Eye (tissue), 1 donor: ENCODE data around the gene ADRA2A.

Source experiments
- DNase-seq: peaks from one replicate; pipeline ENCODE4 v3.0.0-alpha.2; 2015

ADRA2A gene

GRCh38 chr10:111076682-111077478 lies at the start of gene ADRA2A:
ADRA2A (plus strand) TSS chr10:111077029; CDS start chr10:111077997, 968 bp downstream.
- DNase-seq: peak; percentile 89

GRCh38 chr10:111030042-111030750 lies 46.6 kb upstream of the ADRA2A start:
- DNase-seq: no peak

GRCh38 chr10:111034598-111035310 lies 42.1 kb upstream of the ADRA2A start:
- DNase-seq: no peak

- DNase-seq: no peak
Measured at GRCh38 chr10:111035542-111035941, 41.3 kb upstream of the ADRA2A start.

GRCh38 chr10:111037858-111038257 lies 39.0 kb upstream of the ADRA2A start:
- no peak for DNase-seq

- DNase-seq: no peak
Measured at GRCh38 chr10:111039522-111039921, 37.3 kb upstream of the ADRA2A start.

GRCh38 chr10:111057006-111057405 lies 19.8 kb upstream of the ADRA2A start:
- DNase-seq: no peak

GRCh38 chr10:111063471-111063870 lies 13.4 kb upstream of the ADRA2A start:
- DNase-seq: no peak

- no peak for DNase-seq
Measured at GRCh38 chr10:111072232-111072631, 4.6 kb upstream of the ADRA2A start.

- DNase-seq: no peak
Measured at GRCh38 chr10:111075577-111076185, 1.1 kb upstream of the ADRA2A start.

- peak; percentile 93 for DNase-seq
Measured at GRCh38 chr10:111076191-111076681, 593 bp upstream of the ADRA2A start.

- peak; percentile 52 for DNase-seq
Measured at GRCh38 chr10:111077479-111077784, 603 bp downstream of the ADRA2A start.

GRCh38 chr10:111077785-111078504 lies 1.1 kb downstream of the ADRA2A start:
- DNase-seq: peak; percentile 66

GRCh38 chr10:111078505-111079185 lies 1.8 kb downstream of the ADRA2A start:
- DNase-seq: peak; percentile 47

- no peak for DNase-seq
Measured at GRCh38 chr10:111079241-111079760, 2.5 kb downstream of the ADRA2A start.

GRCh38 chr10:111079781-111080180 lies 3.0 kb downstream of the ADRA2A start:
- DNase-seq: peak; percentile 17

- DNase-seq: no peak
Measured at GRCh38 chr10:111080224-111080623, 3.4 kb downstream of the ADRA2A start.

GRCh38 chr10:111081595-111081994 lies 4.8 kb downstream of the ADRA2A start:
- DNase-seq: no peak

GRCh38 chr10:111082102-111082975 lies 5.5 kb downstream of the ADRA2A start:
- DNase-seq: no peak
